Hepatocyte (in vitro differentiated cells): Measurements from ENCODE around the gene DCN. TPM values are rescaled to one million over a fixed set of nuclear protein-coding genes. Genes with fewer than 3 reads are reported as not detected.

Experiments used
- DNase-seq: peaks from one replicate; pipeline ENCODE4 v3.0.0-alpha.2; 2016; ENCODE audit warnings: low spot score
- H2AFZ ChIP-seq: fragments of 200-600 bp; sonication (generic); 2 replicates; pipeline ENCODE4 v1.6.0; 2016; ENCODE audit warnings: antibody characterized with exemption, mild to moderate bottlenecking
- H3K27ac ChIP-seq: fragments of 200-600 bp; sonication (generic); 2 replicates; pipeline ENCODE4 v1.5.1; 2016; ENCODE audit warnings: mild to moderate bottlenecking
- H3K27me3 ChIP-seq: fragments of 200-600 bp; sonication (generic); 2 replicates; pipeline ENCODE4 v1.6.1; 2016
- H3K36me3 ChIP-seq: fragments of 200-600 bp; sonication (generic); replicated peaks from 2 replicates; pipeline ENCODE4 v1.5.1; 2016; ENCODE audit warnings: low read depth; ENCODE audit not compliant: insufficient read depth
- H3K4me1 ChIP-seq: fragments of 200-600 bp; sonication (generic); 2 replicates; pipeline ENCODE4 v1.5.1; 2016; ENCODE audit warnings: mild to moderate bottlenecking, moderate library complexity; ENCODE audit not compliant: insufficient read depth
- H3K4me2 ChIP-seq: fragments of 200-600 bp; sonication (generic); 2 replicates; pipeline ENCODE4 v1.6.0; 2016
- H3K4me3 ChIP-seq: fragments of 200-600 bp; sonication (generic); 2 replicates; pipeline ENCODE4 v1.5.1; 2016; ENCODE audit warnings: mild to moderate bottlenecking
- H3K79me2 ChIP-seq: fragments of 200-600 bp; sonication (generic); 2 replicates; pipeline ENCODE4 v1.6.0; 2017; ENCODE audit warnings: mild to moderate bottlenecking
- H3K9me2 ChIP-seq: fragments of 200-600 bp; sonication (generic); replicated peaks from 2 replicates; pipeline ENCODE4 v1.6.0; 2017; ENCODE audit warnings: mild to moderate bottlenecking; ENCODE audit not compliant: insufficient read depth
- H3K9me3 ChIP-seq: fragments of 200-600 bp; sonication (generic); 2 replicates; pipeline ENCODE4 v1.5.1; 2016; ENCODE audit warnings: low read depth, mild to moderate bottlenecking
- H4K20me1 ChIP-seq: fragments of 200-600 bp; sonication (generic); 2 replicates; pipeline ENCODE4 v1.6.0; 2016; ENCODE audit warnings: mild to moderate bottlenecking; ENCODE audit not compliant: insufficient read depth, poor library complexity, severe bottlenecking
- EZH2 ChIP-seq: fragments of 200-600 bp; sonication (generic); IDR thresholded peaks from 2 replicates; pipeline ENCODE4 v1.6.1; 2016; ENCODE audit warnings: antibody characterized with exemption, mild to moderate bottlenecking, borderline replicate concordance
- EZH2phosphoT487 ChIP-seq: fragments of 200-600 bp; sonication (generic); IDR thresholded peaks from one replicate; pipeline ENCODE4 v1.6.1; 2018; ENCODE audit warnings: antibody characterized with exemption, mild to moderate bottlenecking, low read depth, moderate library complexity; ENCODE audit not compliant: unreplicated experiment, severe bottlenecking
- WGBS: methylation state at CpG from one replicate; pipeline ENCODE4 v1.1.6; 2016; ENCODE audit warnings: low lambda C conversion rate; ENCODE audit errors: missing lambda C conversion rate; 5-methylcytosine and 5-hydroxymethylcytosine counted together
- polyA plus RNA-seq: library from polyadenylated mRNA; unstranded; fragments of >200 nt; fragmentation: Nextera tagmentation; extraction: Ambion mirVana; gene quantifications from 2 replicates; pipeline ENCODE4 v1.2.1, GENCODE V29; 2016
- total RNA-seq: library from RNA; depleted of rRNA; stranded (reverse); fragments of >200 nt; gene quantifications from 2 replicates; pipeline ENCODE4 v1.2.3, GENCODE V29; 2014
- TF ChIP-seq, protein P1 (sequence below): fragments of 200-600 bp; sonication (generic); IDR thresholded peaks from 2 replicates; pipeline ENCODE4 v1.5.1; 2016; ENCODE audit warnings: antibody characterized with exemption, mild to moderate bottlenecking; ENCODE audit not compliant: poor library complexity

DCN gene
- total and polyA plus RNA-seq, 2 experiments from 2014 or later, result 1,996 to 2,382 TPM

GRCh38 chr12:91104812-91105466 is 77.7 kb downstream of the DCN start:
- Histone ChIP-seq H4K20me1 (no peaks in the 10 kb centered on the region), H3K27ac (peak overlapping the region; percentile 55), H3K36me3 (no peaks in the 10 kb centered on the region), H3K27me3 (no peaks in the 10 kb centered on the region), H3K4me2 (peak overlapping the region; percentile 61), H3K9me3 (no peaks in the 10 kb centered on the region), H3K79me2 (peaks cover 29% of the 10 kb centered on the region), H2AFZ (no peak overlapping the region), H3K9me2 (no peaks in the 10 kb centered on the region), H3K4me3 (peak overlapping the region; percentile 14), H3K4me1 (peaks cover 12% of the 10 kb centered on the region)
- DNase-seq, result no peak
- no peak for TF ChIP-seq EZH2
- TF ChIP-seq EZH2phosphoT487, result no peak
- TF ChIP-seq, protein P1, sequence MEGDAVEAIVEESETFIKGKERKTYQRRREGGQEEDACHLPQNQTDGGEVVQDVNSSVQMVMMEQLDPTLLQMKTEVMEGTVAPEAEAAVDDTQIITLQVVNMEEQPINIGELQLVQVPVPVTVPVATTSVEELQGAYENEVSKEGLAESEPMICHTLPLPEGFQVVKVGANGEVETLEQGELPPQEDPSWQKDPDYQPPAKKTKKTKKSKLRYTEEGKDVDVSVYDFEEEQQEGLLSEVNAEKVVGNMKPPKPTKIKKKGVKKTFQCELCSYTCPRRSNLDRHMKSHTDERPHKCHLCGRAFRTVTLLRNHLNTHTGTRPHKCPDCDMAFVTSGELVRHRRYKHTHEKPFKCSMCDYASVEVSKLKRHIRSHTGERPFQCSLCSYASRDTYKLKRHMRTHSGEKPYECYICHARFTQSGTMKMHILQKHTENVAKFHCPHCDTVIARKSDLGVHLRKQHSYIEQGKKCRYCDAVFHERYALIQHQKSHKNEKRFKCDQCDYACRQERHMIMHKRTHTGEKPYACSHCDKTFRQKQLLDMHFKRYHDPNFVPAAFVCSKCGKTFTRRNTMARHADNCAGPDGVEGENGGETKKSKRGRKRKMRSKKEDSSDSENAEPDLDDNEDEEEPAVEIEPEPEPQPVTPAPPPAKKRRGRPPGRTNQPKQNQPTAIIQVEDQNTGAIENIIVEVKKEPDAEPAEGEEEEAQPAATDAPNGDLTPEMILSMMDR, result no peak
- 69% methylated on average over 1 of the region's 1 CpG for WGBS

DNA sequence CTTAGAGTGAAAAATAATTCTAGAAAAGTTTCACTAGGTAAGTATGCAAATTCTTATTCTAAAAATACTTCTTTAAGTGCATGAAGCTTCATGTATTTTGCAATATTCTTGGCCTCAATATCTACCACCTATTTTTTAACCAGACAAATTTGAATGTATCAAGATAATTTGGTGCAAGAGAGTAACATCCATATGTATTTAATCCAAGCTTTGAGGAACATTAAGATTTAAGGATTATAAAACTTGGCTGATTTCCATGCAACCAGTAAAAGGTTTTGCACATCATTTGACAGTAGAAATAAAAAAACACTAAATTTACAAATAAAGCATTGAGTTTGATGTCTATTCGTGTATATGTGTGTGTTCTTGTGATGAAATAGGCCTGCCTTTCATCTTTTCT is 79.0 kb downstream of the DCN start:
- Histone ChIP-seq H3K36me3 (no peaks in the 10 kb centered on the region), H3K27ac (no peak overlapping the region), H3K4me2 (peak overlapping the region; percentile 61), H3K79me2 (peaks cover 24% of the 10 kb centered on the region), H3K9me2 (no peaks in the 10 kb centered on the region), H4K20me1 (no peaks in the 10 kb centered on the region), H3K4me1 (peaks cover 22% of the 10 kb centered on the region), H3K4me3 (no peak overlapping the region), H3K27me3 (no peaks in the 10 kb centered on the region), H2AFZ (no peak overlapping the region), H3K9me3 (no peaks in the 10 kb centered on the region)
- no peak for DNase-seq
- 60% methylated on average over 1 of the region's 1 CpG for WGBS
- TF ChIP-seq, protein P1, result no peak
- TF ChIP-seq EZH2 (no peak), EZH2phosphoT487 (no peak)

- Histone ChIP-seq H3K9me3 (no peaks in the 10 kb centered on the region), H3K4me1 (peaks cover 27% of the 10 kb centered on the region), H3K4me3 (no peak overlapping the region), H3K4me2 (no peak overlapping the region), H2AFZ (no peak overlapping the region), H3K27ac (no peak overlapping the region), H3K27me3 (no peaks in the 10 kb centered on the region), H3K79me2 (peaks cover 24% of the 10 kb centered on the region), H4K20me1 (no peaks in the 10 kb centered on the region), H3K36me3 (no peaks in the 10 kb centered on the region), H3K9me2 (no peaks in the 10 kb centered on the region)
- TF ChIP-seq, protein P1, result no peak
- TF ChIP-seq EZH2phosphoT487 (no peak), EZH2 (no peak)
- DNase-seq, result no peak
Measured at GRCh38 chr12:91103101-91103500, 79.5 kb downstream of the DCN start.

DNA sequence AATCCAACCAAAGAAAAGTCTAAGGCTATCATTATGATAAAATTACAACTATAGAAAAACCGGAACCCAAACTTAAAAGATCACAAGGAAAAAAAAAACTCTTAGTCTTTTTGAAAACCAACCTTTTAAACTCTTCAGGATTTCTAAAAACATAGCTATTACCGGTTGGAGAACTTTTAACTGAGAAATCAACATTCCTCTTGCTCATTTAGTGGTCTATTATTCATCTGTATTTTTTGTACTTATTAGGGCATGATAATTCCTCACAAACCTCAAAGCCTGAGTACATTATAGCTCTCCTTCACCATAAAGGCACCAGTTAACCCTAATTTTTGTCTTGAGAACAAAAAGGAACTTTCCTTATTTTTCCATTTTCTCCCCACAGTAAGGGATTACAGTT is 81.7 kb downstream of the DCN start:
- no peaks in the 10 kb centered on the region for H4K20me1 ChIP-seq
- peaks cover 14% of the 10 kb centered on the region for H3K79me2 ChIP-seq
- H3K27ac ChIP-seq, result peak overlapping the region; percentile 63
- H3K27me3 ChIP-seq, result no peaks in the 10 kb centered on the region
- 72% methylated on average over 2 of the region's 2 CpGs for WGBS
- H3K9me2 ChIP-seq, result no peaks in the 10 kb centered on the region
- no peaks in the 10 kb centered on the region for H3K9me3 ChIP-seq
- no peak overlapping the region for H3K4me2 ChIP-seq
- DNase-seq, result no peak
- no peak overlapping the region for H3K4me3 ChIP-seq
- TF ChIP-seq, protein P1, result no peak
- TF ChIP-seq EZH2phosphoT487 (no peak), EZH2 (no peak)
- no peak overlapping the region for H2AFZ ChIP-seq
- H3K36me3 ChIP-seq, result no peaks in the 10 kb centered on the region
- peaks cover 28% of the 10 kb centered on the region for H3K4me1 ChIP-seq
